Fibroblast of upper back skin (primary cell): Measurements from ENCODE around the gene CERS5.
"Not testable (repeated sequence)": the region's sequence is repeated elsewhere in the genome, so short reads cannot be mapped to it uniquely, and the experiment has no call there.

Experiments used
- DNase-seq: peaks from one replicate; pipeline ENCODE4 v3.0.0-alpha.2; 2013

CERS5 gene

GRCh38 chr12:50185970-50186663, 18.9 kb upstream of the CERS5 start:
- DNase-seq = peak; percentile 43

- no peak for DNase-seq
Observed at GRCh38 chr12:50185301-50185895, 18.2 kb upstream of the CERS5 start.

- DNase-seq = no peak
Observed at GRCh38 chr12:50184261-50184660, 17.1 kb upstream of the CERS5 start.

- DNase-seq = no peak
Observed at GRCh38 chr12:50182461-50182860, 15.3 kb upstream of the CERS5 start.

- no peak for DNase-seq
Observed at GRCh38 chr12:50181691-50182090, 14.5 kb upstream of the CERS5 start.

- DNase-seq = no peak
Observed at GRCh38 chr12:50175716-50176026, 8.5 kb upstream of the CERS5 start.

- peak; percentile 83 for DNase-seq
Observed at GRCh38 chr12:50174971-50175715, 8.0 kb upstream of the CERS5 start.

GRCh38 chr12:50166799-50167048, 445 bp downstream of the CERS5 start:
- no peak for DNase-seq

- DNase-seq = no peak
Observed at GRCh38 chr12:50164963-50165362, 2.2 kb downstream of the CERS5 start.

- DNase-seq = peak; percentile 61
Observed at GRCh38 chr12:50162230-50162629, 4.9 kb downstream of the CERS5 start.

GRCh38 chr12:50160643-50161042, 6.5 kb downstream of the CERS5 start:
- no peak for DNase-seq

- no peak for DNase-seq
Observed at GRCh38 chr12:50157259-50157658, 9.9 kb downstream of the CERS5 start.

- no peak for DNase-seq
Observed at GRCh38 chr12:50156641-50157040, 10.5 kb downstream of the CERS5 start.

GRCh38 chr12:50154947-50155346, 12.2 kb downstream of the CERS5 start:
- DNase-seq = not testable (repeated sequence)

GRCh38 chr12:50151047-50151687, 16.0 kb downstream of the CERS5 start:
- DNase-seq = no peak

GRCh38 chr12:50149311-50149710, 17.9 kb downstream of the CERS5 start:
- no peak for DNase-seq

- not testable (repeated sequence) for DNase-seq
Observed at GRCh38 chr12:50148011-50148410, 19.2 kb downstream of the CERS5 start.

- no peak for DNase-seq
Observed at GRCh38 chr12:50147281-50147680, 19.9 kb downstream of the CERS5 start.

- no peak for DNase-seq
Observed at GRCh38 chr12:50145439-50145838, 21.7 kb downstream of the CERS5 start.

- DNase-seq = no peak
Observed at GRCh38 chr12:50142993-50143392, 24.2 kb downstream of the CERS5 start.

- peak; percentile 58 for DNase-seq
Observed at GRCh38 chr12:50132505-50133135, 34.5 kb downstream of the CERS5 start.

GRCh38 chr12:50129290-50129689, 37.9 kb downstream of the CERS5 start:
- no peak for DNase-seq

- DNase-seq = no peak
Observed at GRCh38 chr12:50127546-50127945, 39.6 kb downstream of the CERS5 start.

- no peak for DNase-seq
Observed at GRCh38 chr12:50123203-50123602, 44.0 kb downstream of the CERS5 start.
